ENCODE results near the gene TOMM20. TPM values are rescaled to one million over a fixed set of nuclear protein-coding genes. Genes with fewer than 3 reads are reported as not detected.
"Not testable (repeated sequence)": the region's sequence is repeated elsewhere in the genome, so short reads cannot be mapped to it uniquely, and the experiment has no call there.

Gene TOMM20
- total RNA-seq, 1 experiment from 2014 or later = 184 TPM

GRCh38 chr1:235091319-235092044 lies 37.2 kb downstream of the TOMM20 start:
- TF ChIP-seq ZNF121 (CRISPR knock-in tag; IDR thresholded peaks at IDR 0.05) = peak; percentile 42; the same call in 1 of the 2 replicates
- not testable (repeated sequence) for DNase-seq (ENCODE audit: low spot score); H3K27ac Mint-ChIP-seq; ATAC-seq; H3K9me3 Mint-ChIP-seq; H3K27me3 Mint-ChIP-seq (ENCODE audit: low read depth); H3K36me3 Mint-ChIP-seq; H3K4me3 Mint-ChIP-seq
- POLR2A ChIA-PET = interaction anchor here (1.1 kb wide), 1 partner anchor 480 kb away, joined by 3 read pairs; no protein-coding TSS in a partner anchor
- peaks cover 36% of the 10 kb centered on the region for H3K4me1 Mint-ChIP-seq
- CTCF ChIA-PET = interaction anchor here (0.7 to 1.9 kb wide), 6 partner anchors 13 to 592 kb away, joined by 3 to 8 read pairs (median 4); no protein-coding TSS in a partner anchor

GRCh38 chr1:235090406-235091069 lies 38.1 kb downstream of the TOMM20 start:
- ATAC-seq (peak; percentile 73), DNase-seq (ENCODE audit: low spot score) (peak; percentile 76)
- Mint-ChIP-seq H3K4me3 (no peak overlapping the region), H3K27ac (peak overlapping the region; percentile 95), H3K36me3 (no peaks in the 10 kb centered on the region), H3K4me1 (peaks cover 31% of the 10 kb centered on the region), H3K9me3 (no peaks in the 10 kb centered on the region), H3K27me3 (ENCODE audit: low read depth) (no peaks in the 10 kb centered on the region; the same call in 1 of the 2 replicates)
- ChIA-PET POLR2A (interaction anchor here (0.9 to 1.1 kb wide), 2 partner anchors 479 to 965 kb away, joined by 3 to 4 read pairs; no protein-coding TSS in a partner anchor), CTCF (interaction anchor here (0.7 to 1.9 kb wide), 10 partner anchors 13 to 591 kb away, joined by 3 to 8 read pairs (median 4); no protein-coding TSS in a partner anchor)
- 0 out of 2 replicates have a peak, but pooled peaks have one; percentile 41 for TF ChIP-seq PRDM15 (CRISPR knock-in tag; IDR thresholded peaks at IDR 0.05)
- peak; percentile 42; the same call in 1 of the 2 replicates for TF ChIP-seq FOXP1 (CRISPR knock-in tag; IDR thresholded peaks at IDR 0.05; ENCODE audit: borderline replicate concordance)
- no peak for TF ChIP-seq MLX (CRISPR knock-in tag; IDR thresholded peaks at IDR 0.05)
- peak; percentile 63; the same call in 1 of the 2 replicates for TF ChIP-seq ZNF263 (CRISPR knock-in tag; IDR thresholded peaks at IDR 0.05; ENCODE audit: low read depth)
- TF ChIP-seq MAX (CRISPR knock-in tag; IDR thresholded peaks at IDR 0.05) = peak; percentile 47
- peak; percentile 60; the same call in 1 of the 2 replicates for TF ChIP-seq TEAD4 (CRISPR knock-in tag; IDR thresholded peaks at IDR 0.05)
- no peak for TF ChIP-seq MYBL2 (CRISPR knock-in tag; IDR thresholded peaks at IDR 0.05)
- TF ChIP-seq FOXP4 (CRISPR knock-in tag; IDR thresholded peaks at IDR 0.05) = no peak; the same call in 1 of the 2 replicates
- peak; percentile 96; the same call in 1 of the 2 replicates for TF ChIP-seq TEAD1 (CRISPR knock-in tag; IDR thresholded peaks at IDR 0.05)

- TF ChIP-seq ZNF532 (CRISPR knock-in tag; IDR thresholded peaks at IDR 0.05; ENCODE audit: borderline replicate concordance) (no peak), PRRX2 (CRISPR knock-in tag; IDR thresholded peaks at IDR 0.05) (no peak), SP1 (CRISPR knock-in tag; conservative IDR thresholded peaks at IDR 0.05) (no peak), ZNF396 (CRISPR knock-in tag; IDR thresholded peaks at IDR 0.05; ENCODE audit: borderline replicate concordance) (no peak), ZNF121 (CRISPR knock-in tag; IDR thresholded peaks at IDR 0.05) (peak; percentile 77)
- ChIA-PET POLR2A (no interaction called here), CTCF (interaction anchor here (1.1 to 1.5 kb wide), 2 partner anchors 66 to 590 kb away, joined by 3 to 5 read pairs; no protein-coding TSS in a partner anchor)
- Mint-ChIP-seq H3K27ac (peak overlapping the region; percentile 74; the same call in 1 of the 2 replicates), H3K4me3 (no peak overlapping the region), H3K9me3 (no peaks in the 10 kb centered on the region), H3K36me3 (no peaks in the 10 kb centered on the region), H3K4me1 (peaks cover 34% of the 10 kb centered on the region), H3K27me3 (ENCODE audit: low read depth) (no peaks in the 10 kb centered on the region; the same call in 1 of the 2 replicates)
- ATAC-seq = no peak
- DNase-seq (ENCODE audit: low spot score) = no peak
These were observed 39.7 kb downstream of the TOMM20 start for GRCh38 chr1:235088907-235089306.
